Gastrocnemius medialis (tissue), 4 donors: ENCODE results near the gene FIG4. TPM values are rescaled to one million over a fixed set of nuclear protein-coding genes. Genes with fewer than 3 reads are reported as not detected.
"Not testable (repeated sequence)": the region's sequence is repeated elsewhere in the genome, so short reads cannot be mapped to it uniquely, and the experiment has no call there.

ENCODE experiments used
- ATAC-seq, 2 donors: fragments of 150-250 bp; one replicate each; pipeline ENCODE4 v1.9.1; 2016
- DNase-seq, 2 donors: peaks; one replicate each; pipeline ENCODE4 v3.0.0-alpha.2; 2019
- H3K27ac ChIP-seq, 4 donors: fragments of 200-600 bp; sonication (generic); 1 replicate in 1 of 4; 2 replicates in 3 of 4; pipeline ENCODE4 v1.5.1; 2016 to 2018; ENCODE audit warnings: mild to moderate bottlenecking in 2 of 4, moderate library complexity in 1 of 4
- H3K27me3 ChIP-seq, 3 donors: fragments of 200-600 bp; sonication (generic) in 2 of 3; 1 replicate in 1 of 3; 2 replicates in 2 of 3; pipeline versions ENCODE4 v1.5.1 to v1.6.0; 2016 to 2019; ENCODE audit warnings: mild to moderate bottlenecking in 1 of 3, moderate library complexity in 1 of 3
- H3K36me3 ChIP-seq, 2 donors: fragments of 200-600 bp; sonication (generic) in 1 of 2; one replicate each; pipeline ENCODE4 v1.5.1; 2017 to 2018
- H3K4me1 ChIP-seq, 2 donors: fragments of 200-600 bp; sonication (generic) in 1 of 2; one replicate each; pipeline ENCODE4 v1.5.1; 2016 to 2017; ENCODE audit warnings: mild to moderate bottlenecking in 2 of 2
- H3K4me3 ChIP-seq, 4 donors: fragments of 200-600 bp; sonication (generic) in 3 of 4; 1 replicate in 1 of 4; 2 replicates in 3 of 4; pipeline ENCODE4 v1.5.1; 2016 to 2019; ENCODE audit warnings: mild to moderate bottlenecking in 2 of 4
- H3K9me3 ChIP-seq, 3 donors: fragments of 200-600 bp; sonication (generic) in 2 of 3; 1 replicate in 1 of 3; 2 replicates in 2 of 3; pipeline ENCODE4 v1.5.1; 2016 to 2019
- CTCF ChIP-seq, 5 experiments: fragments of 450-650 bp in 3 of 5; fragments of 200-600 bp in 2 of 5; sonication (generic) in 2 of 5; IDR thresholded peaks in 4 of 5; conservative IDR thresholded peaks in 1 of 5; 1 replicate in 4 of 5; 2 replicates in 1 of 5; pipeline ENCODE4 v1.5.1; 2016 to 2019; ENCODE audit warnings: antibody characterized with exemption in 5 of 5, mild to moderate bottlenecking in 3 of 5, moderate library complexity in 3 of 5
- POLR2A ChIP-seq, 2 donors: fragments of 450-650 bp; IDR thresholded peaks; one replicate each; pipeline ENCODE4 v1.6.1; 2017; ENCODE audit warnings: antibody characterized with exemption in 2 of 2, mild to moderate bottlenecking in 2 of 2, moderate library complexity in 2 of 2
- in situ Hi-C, 4 donors: fragments of 200-750 bp; cut with MboI; loops; one replicate each; pipeline versions ENCODE4 v1.15.0 to v1.8.0; 2017; ENCODE audit warnings: low sequenced_read_pairs in 4 of 4
- intact Hi-C: fragments of 100-400 bp; cut with DNase I; formaldehyde crosslinking; loops from one replicate; pipeline ENCODE4 v1.15.1; 2023; ENCODE audit warnings: low total_unique reads
- total RNA-seq, 4 donors: library from RNA; depleted of rRNA; stranded (reverse); fragments of >200 nt; gene quantifications; one replicate each; pipeline versions ENCODE4 v1.1.0 to v1.2.3, GENCODE V29; 2016

Gene FIG4
- total RNA-seq, 4 donors from 2014 or later = 5.3 to 11.8 (median 9.1) TPM

GRCh38 chr6:109826551-109826950 lies 135.5 kb downstream of the FIG4 start:
- intact Hi-C loops = no loop called here
- Histone ChIP-seq H3K36me3 (peaks cover 2 to 10% of the 10 kb centered on the region in 2 donors), H3K27ac (no peak overlapping the region), H3K9me3 (no peaks in the 10 kb centered on the region), H3K4me1 (no peaks in the 10 kb centered on the region), H3K4me3 (no peak overlapping the region), H3K27me3 (no peaks in the 10 kb centered on the region)
- no peak for TF ChIP-seq POLR2A (IDR thresholded peaks at IDR 0.05)
- TF ChIP-seq CTCF (IDR thresholded peaks at IDR 0.05 in 4 of 5, conservative IDR thresholded peaks at IDR 0.05 in 1 of 5) = no peak
- DNase-seq (no peak), ATAC-seq (no peak)
- in situ Hi-C loops = no loop called here

GRCh38 chr6:109831352-109831751 lies 140.3 kb downstream of the FIG4 start:
- in situ Hi-C loops, H3K36me3 ChIP-seq: not testable (repeated sequence)

GRCh38 chr6:109834131-109834530 lies 143.0 kb downstream of the FIG4 start:
- Histone ChIP-seq H3K4me1 (no peaks in the 10 kb centered on the region), H3K27me3 (no peaks in the 10 kb centered on the region), H3K27ac (no peak overlapping the region), H3K9me3 (no peaks in the 10 kb centered on the region), H3K4me3 (no peak overlapping the region), H3K36me3 (no peaks in the 10 kb centered on the region)
- DNase-seq (no peak), ATAC-seq (no peak)
- intact Hi-C loops = no loop called here
- in situ Hi-C loops = no loop called here
- TF ChIP-seq CTCF (IDR thresholded peaks at IDR 0.05 in 4 of 5, conservative IDR thresholded peaks at IDR 0.05 in 1 of 5) (no peak), POLR2A (IDR thresholded peaks at IDR 0.05) (no peak)

More at GRCh38 chr6:109831352-109831751, 140.3 kb downstream of the FIG4 start:
- H3K27me3 ChIP-seq, H3K4me1 ChIP-seq, ATAC-seq, intact Hi-C loops, H3K27ac ChIP-seq, H3K4me3 ChIP-seq, DNase-seq, H3K9me3 ChIP-seq: not testable (repeated sequence)

GRCh38 chr6:109834595-109835437 lies 143.7 kb downstream of the FIG4 start:
- H3K4me1 ChIP-seq = no peaks in the 10 kb centered on the region
- no peak for ATAC-seq
- intact Hi-C loops = no loop called here

More at GRCh38 chr6:109834595-109835437, 143.7 kb downstream of the FIG4 start:
- no peak overlapping the region for H3K4me3 ChIP-seq
- no peak for DNase-seq
- H3K27ac ChIP-seq = no peak overlapping the region
- in situ Hi-C loops = no loop called here
- H3K27me3 ChIP-seq = no peaks in the 10 kb centered on the region
- no peaks in the 10 kb centered on the region for H3K9me3 ChIP-seq
- no peaks in the 10 kb centered on the region for H3K36me3 ChIP-seq
- TF ChIP-seq CTCF (IDR thresholded peaks at IDR 0.05 in 4 of 5, conservative IDR thresholded peaks at IDR 0.05 in 1 of 5) (no peak), POLR2A (IDR thresholded peaks at IDR 0.05) (no peak)
